SK-N-SH treated with all-trans-retinoic acid at 6 μM for 48 hours (cell line): ENCODE results near the gene C11orf86.

ENCODE experiments used
- ATAC-seq: fragments of 200-7000 bp; cut with Tn5 transposase; 3 replicates; pipeline ENCODE4 v1.9.1; 2020; ENCODE audit warnings: mild to moderate bottlenecking, moderate library complexity
- ARNTL ChIP-seq: fragments of 450-650 bp; formaldehyde crosslinking; IDR thresholded peaks from 2 replicates; pipeline ENCODE4 v1.5.0; 2020; ENCODE audit warnings: low read depth, mild to moderate bottlenecking, moderate library complexity, borderline replicate concordance
- CSDC2 ChIP-seq: fragments of 250-450 bp; sonication (Bioruptor Pico); IDR thresholded peaks from 2 replicates; pipeline ENCODE4 v1.5.0; 2020; ENCODE audit warnings: mild to moderate bottlenecking, moderate library complexity
- CSRNP3 ChIP-seq: fragments of 250-450 bp; sonication (Bioruptor Pico); IDR thresholded peaks from 2 replicates; pipeline ENCODE4 v1.5.1; 2021; ENCODE audit warnings: mild to moderate bottlenecking, moderate library complexity
- ESRRG ChIP-seq: fragments of 250-450 bp; sonication (Bioruptor Pico); IDR thresholded peaks from 2 replicates; pipeline ENCODE4 v1.6.1; 2021; ENCODE audit warnings: mild to moderate bottlenecking
- GLIS3 ChIP-seq: fragments of 250-450 bp; sonication (Bioruptor Pico); IDR thresholded peaks from 2 replicates; pipeline ENCODE4 v1.5.0; 2020; ENCODE audit warnings: mild to moderate bottlenecking, moderate library complexity
- ISL1 ChIP-seq: fragments of 250-450 bp; sonication (Bioruptor Pico); IDR thresholded peaks from 2 replicates; pipeline ENCODE4 v2.1.2; 2022; ENCODE audit warnings: mild to moderate bottlenecking, moderate library complexity
- OSR1 ChIP-seq: fragments of 250-450 bp; sonication (Bioruptor Pico); IDR thresholded peaks from 2 replicates; pipeline ENCODE4 v1.8.0; 2022; ENCODE audit warnings: moderate library complexity, mild to moderate bottlenecking, inconsistent platforms
- PATZ1 ChIP-seq: fragments of 250-450 bp; sonication (Bioruptor Pico); IDR thresholded peaks from 2 replicates; pipeline ENCODE4 v1.8.0; 2020; ENCODE audit warnings: mild to moderate bottlenecking, moderate library complexity, borderline replicate concordance
- PPARA ChIP-seq: fragments of 250-450 bp; sonication (Bioruptor Pico); IDR thresholded peaks from 2 replicates; pipeline ENCODE4 v1.5.0; 2020; ENCODE audit warnings: mild to moderate bottlenecking, borderline replicate concordance
- RARB ChIP-seq: fragments of 250-450 bp; sonication (Bioruptor Pico); IDR thresholded peaks from 2 replicates; pipeline ENCODE4 v1.8.0; 2021; ENCODE audit warnings: mild to moderate bottlenecking, moderate library complexity
- SNAI2 ChIP-seq: fragments of 250-450 bp; sonication (Bioruptor Pico); IDR thresholded peaks from 2 replicates; pipeline ENCODE4 v1.5.0; 2020; ENCODE audit warnings: mild to moderate bottlenecking, moderate library complexity
- TOX ChIP-seq: fragments of 250-450 bp; sonication (Bioruptor Pico); IDR thresholded peaks from 2 replicates; pipeline ENCODE4 v1.8.0; 2021; ENCODE audit warnings: mild to moderate bottlenecking, moderate library complexity, borderline replicate concordance
- ZC3H10 ChIP-seq: fragments of 250-450 bp; sonication (Bioruptor Pico); IDR thresholded peaks from 2 replicates; pipeline ENCODE4 v1.5.1; 2021; ENCODE audit warnings: mild to moderate bottlenecking, moderate library complexity
- ZFP3 ChIP-seq: fragments of 250-450 bp; sonication (Bioruptor Pico); IDR thresholded peaks from 2 replicates; pipeline ENCODE4 v1.5.0; 2020; ENCODE audit warnings: mild to moderate bottlenecking, moderate library complexity
- ZFP30 ChIP-seq: fragments of 450-650 bp; formaldehyde crosslinking; IDR thresholded peaks from 2 replicates; pipeline ENCODE4 v1.5.0; 2022; ENCODE audit warnings: mild to moderate bottlenecking, moderate library complexity
- ZNF565 ChIP-seq: fragments of 450-650 bp; formaldehyde crosslinking; conservative IDR thresholded peaks from 2 replicates; pipeline ENCODE4 v1.5.0; 2020; ENCODE audit warnings: low read depth, mild to moderate bottlenecking, moderate library complexity
- ZNF70 ChIP-seq: fragments of 450-650 bp; formaldehyde crosslinking; IDR thresholded peaks from 2 replicates; pipeline ENCODE4 v1.5.0; 2020; ENCODE audit warnings: mild to moderate bottlenecking, moderate library complexity
- ZNF8 ChIP-seq: fragments of 450-650 bp; formaldehyde crosslinking; IDR thresholded peaks from 2 replicates; pipeline ENCODE4 v1.5.0; 2020; ENCODE audit warnings: mild to moderate bottlenecking, moderate library complexity
- TF ChIP-seq, protein P1 (sequence below): fragments of 250-450 bp; sonication (Bioruptor Pico); IDR thresholded peaks from 2 replicates; pipeline ENCODE4 v1.5.1; 2020; ENCODE audit warnings: low read depth, mild to moderate bottlenecking, moderate library complexity
- TF ChIP-seq, protein P2 (sequence below): fragments of 250-450 bp; sonication (Bioruptor Pico); IDR thresholded peaks from 2 replicates; pipeline ENCODE4 v1.8.0; 2021; ENCODE audit warnings: low read depth, mild to moderate bottlenecking, moderate library complexity, borderline replicate concordance
- TF ChIP-seq, protein P3 (sequence below): fragments of 250-450 bp; sonication (Bioruptor Pico); IDR thresholded peaks from 2 replicates; pipeline ENCODE4 v1.5.0; 2020; ENCODE audit warnings: mild to moderate bottlenecking, moderate library complexity

Gene C11orf86

DNA sequence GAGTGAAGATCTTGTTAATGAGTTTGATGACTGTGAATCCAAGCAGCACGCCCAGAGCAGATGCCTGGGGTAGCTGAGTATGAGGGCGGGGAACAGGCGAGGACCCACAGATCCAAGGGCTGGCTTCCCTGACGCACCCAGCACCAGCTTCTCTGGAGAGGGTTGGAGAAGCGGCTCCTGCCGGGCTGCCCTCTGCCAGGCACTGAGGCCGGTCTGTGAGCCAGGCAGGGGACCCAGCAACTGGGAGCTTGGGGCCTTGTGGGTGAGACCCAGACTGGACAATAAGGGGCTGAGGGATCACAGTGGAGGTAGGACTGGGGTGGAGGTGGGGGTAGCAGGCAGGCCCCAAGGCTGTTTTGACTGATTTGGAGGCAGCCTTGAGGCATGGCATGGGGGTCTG, 39.2 kb downstream of the C11orf86 start:
- ATAC-seq: no peak

GRCh38 chr11:67015048-67015447, 39.9 kb downstream of the C11orf86 start:
- TF ChIP-seq ARNTL (no peak), OSR1 (no peak), CSRNP3 (no peak), PATZ1 (no peak), RARB (no peak), ESRRG (CRISPR knock-in tag) (no peak), ZNF565 (CRISPR knock-in tag) (no peak), ZC3H10 (CRISPR knock-in tag) (no peak), ZNF70 (CRISPR knock-in tag) (no peak)
- TF ChIP-seq, protein P1, sequence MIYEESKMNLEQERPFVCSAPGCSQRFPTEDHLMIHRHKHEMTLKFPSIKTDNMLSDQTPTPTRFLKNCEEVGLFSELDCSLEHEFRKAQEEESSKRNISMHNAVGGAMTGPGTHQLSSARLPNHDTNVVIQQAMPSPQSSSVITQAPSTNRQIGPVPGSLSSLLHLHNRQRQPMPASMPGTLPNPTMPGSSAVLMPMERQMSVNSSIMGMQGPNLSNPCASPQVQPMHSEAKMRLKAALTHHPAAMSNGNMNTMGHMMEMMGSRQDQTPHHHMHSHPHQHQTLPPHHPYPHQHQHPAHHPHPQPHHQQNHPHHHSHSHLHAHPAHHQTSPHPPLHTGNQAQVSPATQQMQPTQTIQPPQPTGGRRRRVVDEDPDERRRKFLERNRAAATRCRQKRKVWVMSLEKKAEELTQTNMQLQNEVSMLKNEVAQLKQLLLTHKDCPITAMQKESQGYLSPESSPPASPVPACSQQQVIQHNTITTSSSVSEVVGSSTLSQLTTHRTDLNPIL: no peak
- TF ChIP-seq, protein P2, sequence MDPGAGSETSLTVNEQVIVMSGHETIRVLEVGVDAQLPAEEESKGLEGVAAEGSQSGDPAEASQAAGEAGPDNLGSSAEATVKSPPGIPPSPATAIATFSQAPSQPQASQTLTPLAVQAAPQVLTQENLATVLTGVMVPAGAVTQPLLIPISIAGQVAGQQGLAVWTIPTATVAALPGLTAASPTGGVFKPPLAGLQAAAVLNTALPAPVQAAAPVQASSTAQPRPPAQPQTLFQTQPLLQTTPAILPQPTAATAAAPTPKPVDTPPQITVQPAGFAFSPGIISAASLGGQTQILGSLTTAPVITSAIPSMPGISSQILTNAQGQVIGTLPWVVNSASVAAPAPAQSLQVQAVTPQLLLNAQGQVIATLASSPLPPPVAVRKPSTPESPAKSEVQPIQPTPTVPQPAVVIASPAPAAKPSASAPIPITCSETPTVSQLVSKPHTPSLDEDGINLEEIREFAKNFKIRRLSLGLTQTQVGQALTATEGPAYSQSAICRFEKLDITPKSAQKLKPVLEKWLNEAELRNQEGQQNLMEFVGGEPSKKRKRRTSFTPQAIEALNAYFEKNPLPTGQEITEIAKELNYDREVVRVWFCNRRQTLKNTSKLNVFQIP (CRISPR knock-in tag): no peak
- no peak for ATAC-seq

More for the DNA sequence above, 39.2 kb downstream of the C11orf86 start:
- no peak for TF ChIP-seq CSDC2
- TF ChIP-seq ESRRG (CRISPR knock-in tag): no peak
- TF ChIP-seq RARB: no peak
- TF ChIP-seq OSR1: no peak
- TF ChIP-seq ZFP3: no peak
- TF ChIP-seq SNAI2 (CRISPR knock-in tag): no peak
- TF ChIP-seq PATZ1: no peak
- TF ChIP-seq GLIS3 (CRISPR knock-in tag): no peak
- TF ChIP-seq, protein P1: no peak
- TF ChIP-seq TOX (CRISPR knock-in tag): no peak
- TF ChIP-seq ZNF565 (CRISPR knock-in tag): no peak
- TF ChIP-seq, all 23 proteins: peak for 0

GRCh38 chr11:67016550-67016949, 41.4 kb downstream of the C11orf86 start:
- ATAC-seq: no peak
- TF ChIP-seq ZFP30 (CRISPR knock-in tag) (no peak), ESRRG (CRISPR knock-in tag) (no peak), PPARA (CRISPR knock-in tag) (no peak), ZFP3 (no peak), ARNTL (no peak), PATZ1 (no peak), ISL1 (CRISPR knock-in tag) (no peak), CSRNP3 (no peak), ZNF8 (CRISPR knock-in tag) (no peak)
- TF ChIP-seq, protein P1: no peak
- TF ChIP-seq, protein P3, sequence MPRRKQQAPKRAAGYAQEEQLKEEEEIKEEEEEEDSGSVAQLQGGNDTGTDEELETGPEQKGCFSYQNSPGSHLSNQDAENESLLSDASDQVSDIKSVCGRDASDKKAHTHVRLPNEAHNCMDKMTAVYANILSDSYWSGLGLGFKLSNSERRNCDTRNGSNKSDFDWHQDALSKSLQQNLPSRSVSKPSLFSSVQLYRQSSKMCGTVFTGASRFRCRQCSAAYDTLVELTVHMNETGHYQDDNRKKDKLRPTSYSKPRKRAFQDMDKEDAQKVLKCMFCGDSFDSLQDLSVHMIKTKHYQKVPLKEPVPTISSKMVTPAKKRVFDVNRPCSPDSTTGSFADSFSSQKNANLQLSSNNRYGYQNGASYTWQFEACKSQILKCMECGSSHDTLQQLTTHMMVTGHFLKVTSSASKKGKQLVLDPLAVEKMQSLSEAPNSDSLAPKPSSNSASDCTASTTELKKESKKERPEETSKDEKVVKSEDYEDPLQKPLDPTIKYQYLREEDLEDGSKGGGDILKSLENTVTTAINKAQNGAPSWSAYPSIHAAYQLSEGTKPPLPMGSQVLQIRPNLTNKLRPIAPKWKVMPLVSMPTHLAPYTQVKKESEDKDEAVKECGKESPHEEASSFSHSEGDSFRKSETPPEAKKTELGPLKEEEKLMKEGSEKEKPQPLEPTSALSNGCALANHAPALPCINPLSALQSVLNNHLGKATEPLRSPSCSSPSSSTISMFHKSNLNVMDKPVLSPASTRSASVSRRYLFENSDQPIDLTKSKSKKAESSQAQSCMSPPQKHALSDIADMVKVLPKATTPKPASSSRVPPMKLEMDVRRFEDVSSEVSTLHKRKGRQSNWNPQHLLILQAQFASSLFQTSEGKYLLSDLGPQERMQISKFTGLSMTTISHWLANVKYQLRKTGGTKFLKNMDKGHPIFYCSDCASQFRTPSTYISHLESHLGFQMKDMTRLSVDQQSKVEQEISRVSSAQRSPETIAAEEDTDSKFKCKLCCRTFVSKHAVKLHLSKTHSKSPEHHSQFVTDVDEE (CRISPR knock-in tag): no peak
